SK-N-SH treated with all-trans-retinoic acid at 6 μM for 48 hours (cell line): Measurements from ENCODE around the gene TTC28.

Source experiments
- ATAC-seq: fragments of 200-7000 bp; cut with Tn5 transposase; 3 replicates; pipeline ENCODE4 v1.9.1; 2020; ENCODE audit warnings: mild to moderate bottlenecking, moderate library complexity
- ARNTL ChIP-seq: fragments of 450-650 bp; formaldehyde crosslinking; IDR thresholded peaks from 2 replicates; pipeline ENCODE4 v1.5.0; 2020; ENCODE audit warnings: low read depth, mild to moderate bottlenecking, moderate library complexity, borderline replicate concordance
- CSDC2 ChIP-seq: fragments of 250-450 bp; sonication (Bioruptor Pico); IDR thresholded peaks from 2 replicates; pipeline ENCODE4 v1.5.0; 2020; ENCODE audit warnings: mild to moderate bottlenecking, moderate library complexity
- ESRRG ChIP-seq: fragments of 250-450 bp; sonication (Bioruptor Pico); IDR thresholded peaks from 2 replicates; pipeline ENCODE4 v1.6.1; 2021; ENCODE audit warnings: mild to moderate bottlenecking
- GLIS3 ChIP-seq: fragments of 250-450 bp; sonication (Bioruptor Pico); IDR thresholded peaks from 2 replicates; pipeline ENCODE4 v1.5.0; 2020; ENCODE audit warnings: mild to moderate bottlenecking, moderate library complexity
- ISL1 ChIP-seq: fragments of 250-450 bp; sonication (Bioruptor Pico); IDR thresholded peaks from 2 replicates; pipeline ENCODE4 v2.1.2; 2022; ENCODE audit warnings: mild to moderate bottlenecking, moderate library complexity
- OSR1 ChIP-seq: fragments of 250-450 bp; sonication (Bioruptor Pico); IDR thresholded peaks from 2 replicates; pipeline ENCODE4 v1.8.0; 2022; ENCODE audit warnings: moderate library complexity, mild to moderate bottlenecking, inconsistent platforms
- RARB ChIP-seq: fragments of 250-450 bp; sonication (Bioruptor Pico); IDR thresholded peaks from 2 replicates; pipeline ENCODE4 v1.8.0; 2021; ENCODE audit warnings: mild to moderate bottlenecking, moderate library complexity
- SNAI2 ChIP-seq: fragments of 250-450 bp; sonication (Bioruptor Pico); IDR thresholded peaks from 2 replicates; pipeline ENCODE4 v1.5.0; 2020; ENCODE audit warnings: mild to moderate bottlenecking, moderate library complexity
- TCF4 ChIP-seq: fragments of 250-450 bp; sonication (Bioruptor Pico); IDR thresholded peaks from 2 replicates; pipeline ENCODE4 v1.8.0; 2021; ENCODE audit warnings: mild to moderate bottlenecking, moderate library complexity, borderline replicate concordance
- ZC3H10 ChIP-seq: fragments of 250-450 bp; sonication (Bioruptor Pico); IDR thresholded peaks from 2 replicates; pipeline ENCODE4 v1.5.1; 2021; ENCODE audit warnings: mild to moderate bottlenecking, moderate library complexity
- ZFP3 ChIP-seq: fragments of 250-450 bp; sonication (Bioruptor Pico); IDR thresholded peaks from 2 replicates; pipeline ENCODE4 v1.5.0; 2020; ENCODE audit warnings: mild to moderate bottlenecking, moderate library complexity
- ZFP30 ChIP-seq: fragments of 450-650 bp; formaldehyde crosslinking; IDR thresholded peaks from 2 replicates; pipeline ENCODE4 v1.5.0; 2022; ENCODE audit warnings: mild to moderate bottlenecking, moderate library complexity
- ZNF565 ChIP-seq: fragments of 450-650 bp; formaldehyde crosslinking; conservative IDR thresholded peaks from 2 replicates; pipeline ENCODE4 v1.5.0; 2020; ENCODE audit warnings: low read depth, mild to moderate bottlenecking, moderate library complexity
- ZNF70 ChIP-seq: fragments of 450-650 bp; formaldehyde crosslinking; IDR thresholded peaks from 2 replicates; pipeline ENCODE4 v1.5.0; 2020; ENCODE audit warnings: mild to moderate bottlenecking, moderate library complexity
- TF ChIP-seq, protein P1 (sequence below): fragments of 250-450 bp; sonication (Bioruptor Pico); IDR thresholded peaks from 2 replicates; pipeline ENCODE4 v1.8.0; 2021; ENCODE audit warnings: low read depth, mild to moderate bottlenecking, moderate library complexity, borderline replicate concordance
- TF ChIP-seq, protein P2 (sequence below): fragments of 250-450 bp; sonication (Bioruptor Pico); IDR thresholded peaks from 2 replicates; pipeline ENCODE4 v1.5.0; 2020; ENCODE audit warnings: mild to moderate bottlenecking, moderate library complexity
- TF ChIP-seq, protein P3 (sequence below): fragments of 250-450 bp; sonication (Bioruptor Pico); IDR thresholded peaks from 2 replicates; pipeline ENCODE4 v1.5.1; 2021; ENCODE audit warnings: mild to moderate bottlenecking, moderate library complexity
- TF ChIP-seq, protein P4 (sequence below): fragments of 250-450 bp; sonication (Bioruptor Pico); IDR thresholded peaks from 2 replicates; pipeline ENCODE4 v1.5.1; 2020; ENCODE audit warnings: low read depth, mild to moderate bottlenecking, moderate library complexity

TTC28 gene

DNA sequence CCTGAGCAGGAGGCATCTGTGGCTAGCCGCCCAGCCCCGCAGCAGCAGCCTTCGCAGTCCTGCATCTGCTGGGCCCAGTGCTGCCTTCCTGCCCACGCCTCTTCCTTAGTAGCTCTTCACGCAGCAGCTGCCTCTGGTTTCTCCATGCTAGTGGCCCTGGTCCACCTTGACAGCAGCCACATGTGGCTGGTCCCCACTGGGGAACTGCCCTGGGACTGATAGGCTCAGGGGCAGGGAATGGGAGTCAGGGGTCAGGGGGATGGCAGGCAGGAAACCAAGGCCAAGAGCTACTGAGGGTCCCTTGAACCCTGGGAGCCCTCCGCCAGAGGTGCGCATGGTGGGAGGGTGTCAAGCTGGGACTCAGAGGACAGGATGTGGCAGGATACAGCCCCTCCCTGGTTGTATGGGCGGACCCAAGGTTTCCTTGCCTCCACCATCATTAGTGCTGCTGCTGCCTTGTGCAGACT, 661.1 kb downstream of the TTC28 start:
- TF ChIP-seq, protein P1, sequence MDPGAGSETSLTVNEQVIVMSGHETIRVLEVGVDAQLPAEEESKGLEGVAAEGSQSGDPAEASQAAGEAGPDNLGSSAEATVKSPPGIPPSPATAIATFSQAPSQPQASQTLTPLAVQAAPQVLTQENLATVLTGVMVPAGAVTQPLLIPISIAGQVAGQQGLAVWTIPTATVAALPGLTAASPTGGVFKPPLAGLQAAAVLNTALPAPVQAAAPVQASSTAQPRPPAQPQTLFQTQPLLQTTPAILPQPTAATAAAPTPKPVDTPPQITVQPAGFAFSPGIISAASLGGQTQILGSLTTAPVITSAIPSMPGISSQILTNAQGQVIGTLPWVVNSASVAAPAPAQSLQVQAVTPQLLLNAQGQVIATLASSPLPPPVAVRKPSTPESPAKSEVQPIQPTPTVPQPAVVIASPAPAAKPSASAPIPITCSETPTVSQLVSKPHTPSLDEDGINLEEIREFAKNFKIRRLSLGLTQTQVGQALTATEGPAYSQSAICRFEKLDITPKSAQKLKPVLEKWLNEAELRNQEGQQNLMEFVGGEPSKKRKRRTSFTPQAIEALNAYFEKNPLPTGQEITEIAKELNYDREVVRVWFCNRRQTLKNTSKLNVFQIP (CRISPR knock-in tag), result no peak
- TF ChIP-seq, protein P2, sequence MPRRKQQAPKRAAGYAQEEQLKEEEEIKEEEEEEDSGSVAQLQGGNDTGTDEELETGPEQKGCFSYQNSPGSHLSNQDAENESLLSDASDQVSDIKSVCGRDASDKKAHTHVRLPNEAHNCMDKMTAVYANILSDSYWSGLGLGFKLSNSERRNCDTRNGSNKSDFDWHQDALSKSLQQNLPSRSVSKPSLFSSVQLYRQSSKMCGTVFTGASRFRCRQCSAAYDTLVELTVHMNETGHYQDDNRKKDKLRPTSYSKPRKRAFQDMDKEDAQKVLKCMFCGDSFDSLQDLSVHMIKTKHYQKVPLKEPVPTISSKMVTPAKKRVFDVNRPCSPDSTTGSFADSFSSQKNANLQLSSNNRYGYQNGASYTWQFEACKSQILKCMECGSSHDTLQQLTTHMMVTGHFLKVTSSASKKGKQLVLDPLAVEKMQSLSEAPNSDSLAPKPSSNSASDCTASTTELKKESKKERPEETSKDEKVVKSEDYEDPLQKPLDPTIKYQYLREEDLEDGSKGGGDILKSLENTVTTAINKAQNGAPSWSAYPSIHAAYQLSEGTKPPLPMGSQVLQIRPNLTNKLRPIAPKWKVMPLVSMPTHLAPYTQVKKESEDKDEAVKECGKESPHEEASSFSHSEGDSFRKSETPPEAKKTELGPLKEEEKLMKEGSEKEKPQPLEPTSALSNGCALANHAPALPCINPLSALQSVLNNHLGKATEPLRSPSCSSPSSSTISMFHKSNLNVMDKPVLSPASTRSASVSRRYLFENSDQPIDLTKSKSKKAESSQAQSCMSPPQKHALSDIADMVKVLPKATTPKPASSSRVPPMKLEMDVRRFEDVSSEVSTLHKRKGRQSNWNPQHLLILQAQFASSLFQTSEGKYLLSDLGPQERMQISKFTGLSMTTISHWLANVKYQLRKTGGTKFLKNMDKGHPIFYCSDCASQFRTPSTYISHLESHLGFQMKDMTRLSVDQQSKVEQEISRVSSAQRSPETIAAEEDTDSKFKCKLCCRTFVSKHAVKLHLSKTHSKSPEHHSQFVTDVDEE (CRISPR knock-in tag), result no peak
- no peak for TF ChIP-seq ZC3H10 (CRISPR knock-in tag)
- no peak for TF ChIP-seq ZFP30 (CRISPR knock-in tag)
- TF ChIP-seq RARB (CRISPR knock-in tag), result no peak
- no peak for TF ChIP-seq SNAI2 (CRISPR knock-in tag)
- no peak for TF ChIP-seq TCF4 (CRISPR knock-in tag)
- TF ChIP-seq, protein P3, sequence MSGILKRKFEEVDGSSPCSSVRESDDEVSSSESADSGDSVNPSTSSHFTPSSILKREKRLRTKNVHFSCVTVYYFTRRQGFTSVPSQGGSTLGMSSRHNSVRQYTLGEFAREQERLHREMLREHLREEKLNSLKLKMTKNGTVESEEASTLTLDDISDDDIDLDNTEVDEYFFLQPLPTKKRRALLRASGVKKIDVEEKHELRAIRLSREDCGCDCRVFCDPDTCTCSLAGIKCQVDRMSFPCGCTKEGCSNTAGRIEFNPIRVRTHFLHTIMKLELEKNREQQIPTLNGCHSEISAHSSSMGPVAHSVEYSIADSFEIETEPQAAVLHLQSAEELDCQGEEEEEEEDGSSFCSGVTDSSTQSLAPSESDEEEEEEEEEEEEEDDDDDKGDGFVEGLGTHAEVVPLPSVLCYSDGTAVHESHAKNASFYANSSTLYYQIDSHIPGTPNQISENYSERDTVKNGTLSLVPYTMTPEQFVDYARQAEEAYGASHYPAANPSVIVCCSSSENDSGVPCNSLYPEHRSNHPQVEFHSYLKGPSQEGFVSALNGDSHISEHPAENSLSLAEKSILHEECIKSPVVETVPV (CRISPR knock-in tag), result no peak
- TF ChIP-seq ESRRG (CRISPR knock-in tag), result no peak
- TF ChIP-seq ISL1 (CRISPR knock-in tag), result no peak
- TF ChIP-seq ZNF565 (CRISPR knock-in tag), result no peak
- no peak for TF ChIP-seq ARNTL (CRISPR knock-in tag)
- TF ChIP-seq, protein P4, sequence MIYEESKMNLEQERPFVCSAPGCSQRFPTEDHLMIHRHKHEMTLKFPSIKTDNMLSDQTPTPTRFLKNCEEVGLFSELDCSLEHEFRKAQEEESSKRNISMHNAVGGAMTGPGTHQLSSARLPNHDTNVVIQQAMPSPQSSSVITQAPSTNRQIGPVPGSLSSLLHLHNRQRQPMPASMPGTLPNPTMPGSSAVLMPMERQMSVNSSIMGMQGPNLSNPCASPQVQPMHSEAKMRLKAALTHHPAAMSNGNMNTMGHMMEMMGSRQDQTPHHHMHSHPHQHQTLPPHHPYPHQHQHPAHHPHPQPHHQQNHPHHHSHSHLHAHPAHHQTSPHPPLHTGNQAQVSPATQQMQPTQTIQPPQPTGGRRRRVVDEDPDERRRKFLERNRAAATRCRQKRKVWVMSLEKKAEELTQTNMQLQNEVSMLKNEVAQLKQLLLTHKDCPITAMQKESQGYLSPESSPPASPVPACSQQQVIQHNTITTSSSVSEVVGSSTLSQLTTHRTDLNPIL (CRISPR knock-in tag), result no peak
- ATAC-seq, result no peak

DNA sequence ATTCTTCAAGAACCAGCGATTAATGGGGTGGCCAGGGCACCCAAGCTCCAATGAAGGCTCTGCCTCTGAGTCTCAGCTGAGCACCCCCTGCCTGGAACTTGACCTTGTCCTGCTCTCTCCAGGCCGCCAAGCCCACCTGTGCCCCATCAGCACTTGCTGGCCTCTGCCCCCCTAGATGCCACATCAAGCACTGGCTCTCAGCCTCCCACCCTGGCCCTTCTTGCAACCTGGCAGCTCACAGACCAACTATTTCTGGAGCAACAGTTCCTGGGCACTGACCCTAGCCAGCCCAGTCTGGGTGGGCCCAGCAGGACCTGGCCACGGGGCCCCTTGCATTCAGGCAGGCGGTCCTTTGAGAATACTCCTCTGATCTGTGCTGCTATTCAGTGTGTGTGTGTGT, 661.8 kb downstream of the TTC28 start:
- no peak for ATAC-seq
- TF ChIP-seq ZFP3 (CRISPR knock-in tag), result no peak
- TF ChIP-seq CSDC2 (CRISPR knock-in tag), result no peak

DNA sequence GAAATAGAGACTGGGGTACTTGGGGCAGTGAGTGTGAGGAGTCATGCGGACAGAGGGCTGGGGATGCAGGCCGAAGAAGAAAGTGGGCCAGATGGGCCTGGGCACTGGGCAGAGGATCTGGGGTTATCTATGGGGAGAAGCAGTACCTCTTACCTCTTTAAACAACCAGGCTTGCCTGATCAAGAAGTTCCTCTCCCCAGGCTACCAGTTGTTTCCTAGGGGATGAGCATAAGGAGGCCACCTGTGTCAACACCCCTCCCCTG, 662.2 kb downstream of the TTC28 start:
- TF ChIP-seq, protein P1 (CRISPR knock-in tag), result no peak
- TF ChIP-seq OSR1 (CRISPR knock-in tag) (no peak), ESRRG (CRISPR knock-in tag) (no peak)
- TF ChIP-seq, protein P4 (CRISPR knock-in tag), result no peak
- ATAC-seq, result no peak

DNA sequence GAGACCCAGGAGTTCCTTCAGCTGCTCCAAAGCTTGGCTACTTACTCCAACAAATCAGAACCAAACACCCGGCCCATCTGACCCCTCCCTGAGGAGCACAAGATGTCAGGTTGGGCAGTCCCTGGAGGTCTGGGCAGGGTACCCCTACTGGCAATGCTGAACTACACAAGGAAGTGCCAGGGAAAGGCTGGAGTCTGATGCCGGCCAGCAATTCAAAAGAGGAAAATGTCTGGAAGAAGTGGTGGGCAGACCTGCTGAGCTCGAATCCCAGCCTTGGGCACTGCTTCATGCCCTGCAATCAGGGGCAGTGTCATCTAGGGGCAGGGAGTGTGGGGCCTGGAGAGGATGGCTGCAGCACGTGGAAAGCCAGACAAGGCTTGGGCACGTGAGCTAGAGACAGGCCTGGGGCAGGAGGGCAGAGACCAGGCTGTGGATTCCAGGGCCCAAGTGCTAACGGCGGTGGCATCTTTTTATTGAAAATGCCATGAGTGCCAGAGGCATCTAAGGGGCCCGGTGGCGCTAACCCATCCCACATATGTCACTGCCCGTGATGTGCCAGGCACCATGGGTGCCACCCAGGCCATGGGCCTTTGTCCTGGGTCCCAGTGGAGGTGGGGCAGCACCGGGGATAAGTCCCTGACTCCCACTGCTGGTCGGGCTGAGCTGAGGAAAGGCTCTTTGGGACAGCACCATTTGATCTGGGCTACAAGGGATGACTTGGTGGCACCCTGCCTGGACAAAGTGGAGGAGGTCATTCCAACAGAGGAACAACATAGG, 662.7 kb downstream of the TTC28 start:
- no peak for ATAC-seq
- TF ChIP-seq OSR1 (CRISPR knock-in tag) (no peak), SNAI2 (CRISPR knock-in tag) (no peak), ZFP30 (CRISPR knock-in tag) (no peak), ESRRG (CRISPR knock-in tag) (no peak), ZNF70 (CRISPR knock-in tag) (no peak), GLIS3 (CRISPR knock-in tag) (no peak)
- TF ChIP-seq, protein P4 (CRISPR knock-in tag), result no peak
- TF ChIP-seq, all 23 proteins: peak for 0
